ENCODE measurements around the gene AKR1B15. TPM values are rescaled to one million over a fixed set of nuclear protein-coding genes. Genes with fewer than 3 reads are reported as not detected.

Gene AKR1B15
- total RNA-seq, 1 experiment from 2014 or later = 0.73 TPM

DNA sequence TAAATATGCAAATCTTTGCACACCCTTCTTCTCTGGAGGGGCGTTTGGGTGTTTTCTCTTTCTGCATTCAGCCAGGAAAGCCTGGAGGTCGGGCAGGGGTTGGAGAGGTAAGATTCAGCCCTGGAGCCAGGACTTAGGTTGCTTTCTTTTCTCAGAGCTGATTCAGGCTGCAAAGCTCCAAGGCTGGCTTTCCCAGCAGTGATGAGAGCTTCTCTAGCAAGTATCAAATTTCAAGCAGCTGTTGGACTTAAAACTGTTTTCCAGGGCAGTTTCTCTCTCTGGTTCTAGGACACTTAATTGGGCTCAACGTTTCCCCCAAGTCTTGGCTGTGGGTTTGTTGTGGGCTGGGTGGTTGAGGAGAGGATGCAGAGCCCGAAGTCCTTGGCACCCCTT lies 20.9 kb upstream of the AKR1B15 start:
- DNase-seq = no peak
- no peaks in the 10 kb centered on the region for H3K27me3 Mint-ChIP-seq (ENCODE audit: unreplicated experiment)
- intact Hi-C loops (cut with micrococcal nuclease; ENCODE audit: unreplicated experiment) = no loop called here
- H3K4me1 Mint-ChIP-seq (ENCODE audit: low read depth, unreplicated experiment) = peaks cover 75% of the 10 kb centered on the region
- no peak overlapping the region for H3K27ac Mint-ChIP-seq (ENCODE audit: unreplicated experiment)
- H3K36me3 Mint-ChIP-seq (ENCODE audit: insufficient read depth, unreplicated experiment) = peaks cover 42% of the 10 kb centered on the region
- CTCF ChIA-PET = interaction anchor here (0.7 to 1.6 kb wide), 8 partner anchors 14 to 118 kb away, joined by 3 to 11 read pairs (median 4); partner anchors contain the start of gene BPGM
- BruUV-seq (replicated peaks) = no TSS peak
- no peak for TF ChIP-seq CTCF (IDR thresholded peaks at IDR 0.05; ENCODE audit: unreplicated experiment)
- H3K4me3 Mint-ChIP-seq (ENCODE audit: low read depth, unreplicated experiment) = peak overlapping the region; percentile 60
- H3K9me3 Mint-ChIP-seq (ENCODE audit: low read depth, unreplicated experiment) = no peaks in the 10 kb centered on the region

DNA sequence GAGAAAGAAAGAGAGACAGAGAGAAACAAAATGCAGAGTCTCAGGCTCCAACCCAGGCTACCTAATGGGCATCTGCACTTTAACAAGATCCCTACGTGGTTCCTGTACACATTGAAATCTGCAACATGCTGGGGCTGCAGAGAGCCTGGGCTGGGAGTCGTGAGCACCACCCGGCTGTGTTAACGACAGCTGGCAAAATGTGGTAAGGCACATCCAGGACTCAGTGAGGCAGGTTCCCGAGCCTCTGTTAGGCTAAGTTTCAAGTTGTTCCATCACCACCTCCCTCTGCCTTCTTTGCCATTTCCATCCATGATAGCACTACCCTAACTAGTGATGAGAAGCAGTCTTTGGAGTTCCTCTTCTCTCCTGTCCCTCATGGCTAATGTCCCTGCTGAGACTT lies 20.2 kb upstream of the AKR1B15 start:
- no peak for DNase-seq
- H3K36me3 Mint-ChIP-seq (ENCODE audit: insufficient read depth, unreplicated experiment) = peaks cover 42% of the 10 kb centered on the region
- peak overlapping the region; percentile 60 for H3K4me3 Mint-ChIP-seq (ENCODE audit: low read depth, unreplicated experiment)
- no peaks in the 10 kb centered on the region for H3K27me3 Mint-ChIP-seq (ENCODE audit: unreplicated experiment)
- H3K27ac Mint-ChIP-seq (ENCODE audit: unreplicated experiment) = no peak overlapping the region
- CTCF ChIA-PET = no interaction called here
- TF ChIP-seq CTCF (IDR thresholded peaks at IDR 0.05; ENCODE audit: unreplicated experiment) = no peak
- no TSS peak for BruUV-seq (replicated peaks)
- H3K9me3 Mint-ChIP-seq (ENCODE audit: low read depth, unreplicated experiment) = no peaks in the 10 kb centered on the region
- intact Hi-C loops (cut with micrococcal nuclease; ENCODE audit: unreplicated experiment) = no loop called here
- peaks cover 82% of the 10 kb centered on the region for H3K4me1 Mint-ChIP-seq (ENCODE audit: low read depth, unreplicated experiment)

DNA sequence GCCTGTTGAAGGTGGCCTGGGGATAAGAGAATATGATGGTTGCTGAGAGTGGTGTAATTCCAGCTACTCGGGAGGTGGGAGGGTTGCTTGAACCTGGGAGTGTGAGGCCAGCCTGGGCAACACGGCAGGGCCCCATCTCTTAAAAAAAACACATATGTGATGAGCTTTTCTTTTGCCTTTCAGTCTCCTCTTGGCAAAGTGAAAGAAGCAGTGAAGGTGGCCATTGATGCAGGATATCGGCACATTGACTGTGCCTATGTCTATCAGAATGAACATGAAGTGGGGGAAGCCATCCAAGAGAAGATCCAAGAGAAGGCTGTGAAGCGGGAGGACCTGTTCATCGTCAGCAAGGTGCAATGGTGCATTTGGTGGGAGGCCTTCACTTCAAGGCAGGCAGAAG lies 18.4 kb upstream of the AKR1B15 start:
- H3K4me1 Mint-ChIP-seq (ENCODE audit: low read depth, unreplicated experiment) = peaks cover 71% of the 10 kb centered on the region
- TF ChIP-seq CTCF (IDR thresholded peaks at IDR 0.05; ENCODE audit: unreplicated experiment) = no peak

DNA sequence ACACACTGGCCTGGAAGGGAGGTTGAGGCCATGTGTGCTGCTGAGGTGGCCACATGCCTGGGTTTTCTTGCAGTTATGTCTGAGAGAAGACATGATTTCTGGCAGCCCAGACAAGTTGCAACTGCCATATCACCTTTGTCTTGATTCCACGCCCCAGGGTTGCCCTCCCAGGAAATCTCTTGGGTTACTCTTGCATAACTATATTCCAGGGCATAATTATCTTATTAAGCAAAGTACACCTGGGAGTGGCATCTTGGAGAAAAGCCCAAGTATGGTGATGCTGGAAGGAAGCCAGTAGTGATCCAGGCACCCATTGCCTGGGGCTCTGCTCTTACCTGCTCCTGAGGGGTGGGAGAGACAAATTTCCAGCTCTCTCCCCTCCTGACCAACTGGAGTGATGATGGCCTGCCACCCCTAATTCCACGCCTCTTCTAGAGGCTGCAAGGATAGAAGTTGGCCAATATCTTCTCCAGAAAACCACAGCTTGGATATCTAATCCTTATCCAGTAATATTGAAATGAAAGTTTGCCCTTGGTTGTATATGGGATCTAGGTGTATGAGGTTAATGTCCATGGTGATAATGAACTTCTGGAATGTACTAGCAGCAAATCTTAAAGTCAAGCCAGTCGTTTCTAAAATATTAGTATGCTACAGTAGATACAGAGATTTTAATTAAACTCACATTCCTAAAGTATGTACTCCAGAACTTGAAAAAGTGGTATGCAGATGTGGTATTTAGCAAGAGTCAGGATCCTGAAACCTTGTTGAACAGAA lies 16.5 kb upstream of the AKR1B15 start:
- no peak for TF ChIP-seq CTCF (IDR thresholded peaks at IDR 0.05; ENCODE audit: unreplicated experiment)
- CTCF ChIA-PET = interaction anchor here (1.3 kb wide), 1 partner anchor 20 kb away, joined by 3 read pairs; no protein-coding TSS in a partner anchor
- H3K4me3 Mint-ChIP-seq (ENCODE audit: low read depth, unreplicated experiment) = peak overlapping the region; percentile 45
- intact Hi-C loops (cut with micrococcal nuclease; ENCODE audit: unreplicated experiment) = no loop called here
- H3K36me3 Mint-ChIP-seq (ENCODE audit: insufficient read depth, unreplicated experiment) = peaks cover 37% of the 10 kb centered on the region
- H3K27ac Mint-ChIP-seq (ENCODE audit: unreplicated experiment) = peak overlapping the region; percentile 68
- no peaks in the 10 kb centered on the region for H3K9me3 Mint-ChIP-seq (ENCODE audit: low read depth, unreplicated experiment)
- DNase-seq = peak; percentile 63
- H3K27me3 Mint-ChIP-seq (ENCODE audit: unreplicated experiment) = no peaks in the 10 kb centered on the region
- peaks cover 60% of the 10 kb centered on the region for H3K4me1 Mint-ChIP-seq (ENCODE audit: low read depth, unreplicated experiment)
- BruUV-seq (replicated peaks) = no TSS peak

More for the DNA sequence above, 18.4 kb upstream of the AKR1B15 start:
- no TSS peak for BruUV-seq (replicated peaks)
- H3K4me3 Mint-ChIP-seq (ENCODE audit: low read depth, unreplicated experiment) = no peak overlapping the region
- H3K27ac Mint-ChIP-seq (ENCODE audit: unreplicated experiment) = no peak overlapping the region
- no peak for DNase-seq
- CTCF ChIA-PET = interaction anchor here (0.7 kb wide), 1 partner anchor 170 kb away, joined by 3 read pairs; no protein-coding TSS in a partner anchor
- no peaks in the 10 kb centered on the region for H3K9me3 Mint-ChIP-seq (ENCODE audit: low read depth, unreplicated experiment)
- intact Hi-C loops (cut with micrococcal nuclease; ENCODE audit: unreplicated experiment) = no loop called here
- H3K36me3 Mint-ChIP-seq (ENCODE audit: insufficient read depth, unreplicated experiment) = peaks cover 42% of the 10 kb centered on the region
- no peaks in the 10 kb centered on the region for H3K27me3 Mint-ChIP-seq (ENCODE audit: unreplicated experiment)

Data from Calu3 (cell line).